Panc1 (cell line): ENCODE results near the gene ZFYVE28. TPM values are rescaled to one million over a fixed set of nuclear protein-coding genes. Genes with fewer than 3 reads are reported as not detected.

Experiments
- ATAC-seq: fragments of 200-7000 bp; cut with Tn5 transposase; 2 replicates; pipeline ENCODE4 v1.9.1; 2020; ENCODE audit warnings: mild to moderate bottlenecking, moderate library complexity
- BruUV-seq: library from RNA; stranded (reverse); fragments of 400-500 nt; replicated peaks from 2 replicates; lab custom pipeline; 2021; lab: Mats Ljungman, UMichigan
- CTCF ChIA-PET: fragments of 300-600 bp; sonication (Branson Sonifier 250); formaldehyde crosslinking; loops from one replicate; lab custom pipeline; 2022; ENCODE audit warnings: antibody characterized with exemption; lab: Charles Lee
- POLR2A ChIA-PET: fragments of 300-600 bp; sonication (Branson Sonifier 250); formaldehyde crosslinking; loops from one replicate; lab custom pipeline; 2022; ENCODE audit warnings: antibody characterized with exemption; lab: Charles Lee
- DNase-seq: peaks from one replicate; pipeline ENCODE4 v3.0.0-alpha.2; 2010; ENCODE audit warnings: low read depth, low spot score
- H3K27ac ChIP-seq: 2 replicates; pipeline ENCODE4 v1.5.1; 2011; ENCODE audit warnings: mild to moderate bottlenecking, low read length, inconsistent platforms
- H3K27me3 ChIP-seq: fragments of 200-500 bp; sonication (Bioruptor generic); 2 replicates; pipeline ENCODE4 v1.6.0; 2014; ENCODE audit warnings: low read length, inconsistent platforms; ENCODE audit not compliant: control insufficient read depth, insufficient read depth
- H3K36me3 ChIP-seq: fragments of 200-500 bp; sonication (Bioruptor generic); 2 replicates; pipeline ENCODE4 v1.5.1; 2014; ENCODE audit warnings: inconsistent platforms, mild to moderate bottlenecking, low read length, moderate library complexity; ENCODE audit not compliant: control insufficient read depth, insufficient read depth
- H3K4me1 ChIP-seq: 2 replicates; pipeline ENCODE4 v1.5.1; 2011; ENCODE audit warnings: inconsistent platforms, mild to moderate bottlenecking, low read length, moderate library complexity; ENCODE audit not compliant: control insufficient read depth, insufficient read depth
- H3K4me3 ChIP-seq, 2 experiments: 2 replicates each; pipeline ENCODE4 v1.5.1; 2011 to 2012; ENCODE audit warnings: low read depth in 2 of 2, low read length in 2 of 2, mild to moderate bottlenecking in 2 of 2, inconsistent platforms in 1 of 2, moderate library complexity in 1 of 2
- H3K9me3 ChIP-seq: fragments of 200-500 bp; sonication (Bioruptor generic); 2 replicates; pipeline ENCODE4 v1.5.1; 2014; ENCODE audit warnings: low read depth, mild to moderate bottlenecking, inconsistent platforms, low read length, moderate library complexity; ENCODE audit not compliant: control insufficient read depth, insufficient read depth
- CTCF ChIP-seq: fragments of 450-650 bp; IDR thresholded peaks from 2 replicates; pipeline ENCODE4 v1.5.1; 2017; ENCODE audit warnings: mild to moderate bottlenecking
- POLR2AphosphoS5 ChIP-seq: IDR thresholded peaks from 2 replicates; pipeline ENCODE4 v1.6.1; 2012; ENCODE audit warnings: mild to moderate bottlenecking, low read depth, low read length, moderate library complexity
- REST ChIP-seq, 2 experiments: IDR thresholded peaks; 2 replicates each; pipeline ENCODE4 v1.6.1; 2011 to 2012; ENCODE audit warnings: low read depth in 2 of 2, control low read depth in 1 of 2, low read length in 1 of 2, mild to moderate bottlenecking in 1 of 2, moderate library complexity in 1 of 2; ENCODE audit not compliant: insufficient read depth in 1 of 2
- SIN3A ChIP-seq: IDR thresholded peaks from 2 replicates; pipeline ENCODE4 v1.6.1; 2012; ENCODE audit warnings: low read depth, mild to moderate bottlenecking, low read length, moderate library complexity, borderline replicate concordance; ENCODE audit not compliant: insufficient read depth
- TCF7L2 ChIP-seq: IDR thresholded peaks from 2 replicates; pipeline ENCODE4 v1.6.1; 2011; ENCODE audit warnings: mild to moderate bottlenecking, low read depth, low read length, inconsistent platforms
- in situ Hi-C: cut with HindIII; loops from 2 replicates; pipeline ENCODE4 v1.10.0; 2016; ENCODE audit warnings: low sequenced_read_pairs, low pct_unique_long_range_greater_than_20kb
- intact Hi-C: fragments of 100-400 bp; cut with micrococcal nuclease; formaldehyde crosslinking; loops from one replicate; pipeline ENCODE4 v1.10.0; 2022; ENCODE audit not compliant: unreplicated experiment
- total RNA-seq: library from RNA; stranded (reverse); gene quantifications from one replicate; pipeline ENCODE4 v1.2.1, GENCODE V29; 2021; ENCODE audit not compliant: unreplicated experiment

ZFYVE28 gene
- total RNA-seq, 1 experiment from 2014 or later = 11.9 TPM

GRCh38 chr4:2433609-2434350 is 15.3 kb upstream of the ZFYVE28 start:
- no peaks in the 10 kb centered on the region for H3K27me3 ChIP-seq
- no peaks in the 10 kb centered on the region for H3K9me3 ChIP-seq
- intact Hi-C loops = no loop called here
- BruUV-seq = no TSS peak
- CTCF ChIA-PET = no interaction called here
- no peaks in the 10 kb centered on the region; the same call in 1 of the 2 replicates for H3K4me1 ChIP-seq
- in situ Hi-C loops = no loop called here
- ATAC-seq (no peak), DNase-seq (no peak)
- no peak overlapping the region for H3K27ac ChIP-seq
- TF ChIP-seq REST (IDR thresholded peaks at IDR 0.05; ENCODE audit: insufficient read depth in 1 of 2, low read depth in 2 of 2, low read length in 1 of 2) (no peak), POLR2AphosphoS5 (no peak)
- POLR2A ChIA-PET = no interaction called here
- H3K36me3 ChIP-seq = no peaks in the 10 kb centered on the region
- no peak overlapping the region for H3K4me3 ChIP-seq

GRCh38 chr4:2432991-2433530 is 14.6 kb upstream of the ZFYVE28 start:
- Histone ChIP-seq H3K4me3 (no peak overlapping the region), H3K27ac (no peak overlapping the region), H3K27me3 (no peaks in the 10 kb centered on the region), H3K4me1 (no peaks in the 10 kb centered on the region; the same call in 1 of the 2 replicates), H3K9me3 (no peaks in the 10 kb centered on the region), H3K36me3 (no peaks in the 10 kb centered on the region)
- CTCF ChIA-PET = no interaction called here
- no TSS peak for BruUV-seq
- TF ChIP-seq SIN3A (no peak), REST (IDR thresholded peaks at IDR 0.05; ENCODE audit: insufficient read depth in 1 of 2, low read depth in 2 of 2, low read length in 1 of 2) (no peak), CTCF (no peak), POLR2AphosphoS5 (no peak), TCF7L2 (no peak)
- intact Hi-C loops = no loop called here
- ATAC-seq (no peak), DNase-seq (no peak)
- POLR2A ChIA-PET = no interaction called here
- in situ Hi-C loops = no loop called here
